ENCODE data around the gene TLE4. TPM values are rescaled to one million over a fixed set of nuclear protein-coding genes. Genes with fewer than 3 reads are reported as not detected.

TLE4 gene
- total and polyA plus RNA-seq, 2 donors (not counting 1 experiment from before 2014, with no cell fraction given), result 13.5 to 35.0 TPM

DNA sequence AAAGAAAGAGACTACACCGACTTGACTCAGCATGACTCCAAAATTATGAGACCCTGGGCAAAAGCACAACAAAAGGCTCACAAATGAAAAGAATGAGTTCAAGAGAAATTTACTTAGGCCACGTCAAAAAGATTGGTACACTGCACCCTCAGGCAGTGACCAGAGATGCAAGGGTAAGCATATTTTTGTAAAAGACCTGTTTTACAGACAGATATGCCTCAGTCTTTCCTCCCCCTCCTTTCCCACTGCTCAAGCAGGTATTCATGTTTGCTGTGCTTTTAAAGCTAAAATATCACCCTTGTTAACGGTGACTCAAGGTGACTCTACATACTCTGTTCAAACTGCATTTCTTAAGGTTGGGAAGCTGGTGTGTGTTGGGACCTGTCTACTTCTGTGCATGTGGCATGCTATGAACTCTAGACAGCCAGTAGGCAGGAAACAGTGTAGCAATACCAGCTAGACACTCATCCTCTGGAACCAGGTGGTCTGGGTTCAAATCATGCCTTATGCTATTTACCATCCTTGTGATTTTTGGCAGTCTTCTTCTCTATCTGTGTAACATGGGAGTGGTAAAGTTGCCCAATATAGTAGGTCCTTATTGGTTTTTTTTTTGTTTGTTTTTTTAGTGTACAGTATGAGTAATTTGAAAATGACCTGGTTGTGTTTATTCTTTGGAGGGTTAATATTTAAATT lies 98.7 kb downstream of the TLE4 start:
- Histone ChIP-seq H3K9me3 (ENCODE audit: control insufficient read depth, insufficient read depth, low read depth, low read length) (no peaks in the 10 kb centered on the region), H3K4me1 (ENCODE audit: control insufficient read depth, extremely low read depth, insufficient read depth, low read length) (no peaks in the 10 kb centered on the region), H3K79me2 (ENCODE audit: control insufficient read depth, insufficient read depth, low read length) (no peaks in the 10 kb centered on the region), H3K9ac (ENCODE audit: insufficient read depth, low read length) (no peak overlapping the region), H4K20me1 (ENCODE audit: control insufficient read depth, extremely low read depth, insufficient read depth, low read length) (no peaks in the 10 kb centered on the region), H3K27me3 (ENCODE audit: control insufficient read depth, insufficient read depth, low read length) (no peaks in the 10 kb centered on the region), H2AFZ (ENCODE audit: low read length) (no peak overlapping the region), H3K4me2 (ENCODE audit: extremely low read depth, insufficient read depth, low read length) (no peak overlapping the region), H3K36me3 (ENCODE audit: control insufficient read depth, insufficient read depth, low read length) (no peaks in the 10 kb centered on the region), H3K27ac (ENCODE audit: insufficient read depth, low read length) (no peak overlapping the region), H3K4me3 (replicated peaks in 1 of 4; ENCODE audit: control extremely low read depth in 1 of 4, insufficient read depth in 1 of 4, low read depth in 3 of 4, low read length in 4 of 4) (no peak overlapping the region)
- TF ChIP-seq, protein P1, sequence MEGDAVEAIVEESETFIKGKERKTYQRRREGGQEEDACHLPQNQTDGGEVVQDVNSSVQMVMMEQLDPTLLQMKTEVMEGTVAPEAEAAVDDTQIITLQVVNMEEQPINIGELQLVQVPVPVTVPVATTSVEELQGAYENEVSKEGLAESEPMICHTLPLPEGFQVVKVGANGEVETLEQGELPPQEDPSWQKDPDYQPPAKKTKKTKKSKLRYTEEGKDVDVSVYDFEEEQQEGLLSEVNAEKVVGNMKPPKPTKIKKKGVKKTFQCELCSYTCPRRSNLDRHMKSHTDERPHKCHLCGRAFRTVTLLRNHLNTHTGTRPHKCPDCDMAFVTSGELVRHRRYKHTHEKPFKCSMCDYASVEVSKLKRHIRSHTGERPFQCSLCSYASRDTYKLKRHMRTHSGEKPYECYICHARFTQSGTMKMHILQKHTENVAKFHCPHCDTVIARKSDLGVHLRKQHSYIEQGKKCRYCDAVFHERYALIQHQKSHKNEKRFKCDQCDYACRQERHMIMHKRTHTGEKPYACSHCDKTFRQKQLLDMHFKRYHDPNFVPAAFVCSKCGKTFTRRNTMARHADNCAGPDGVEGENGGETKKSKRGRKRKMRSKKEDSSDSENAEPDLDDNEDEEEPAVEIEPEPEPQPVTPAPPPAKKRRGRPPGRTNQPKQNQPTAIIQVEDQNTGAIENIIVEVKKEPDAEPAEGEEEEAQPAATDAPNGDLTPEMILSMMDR (conservative IDR thresholded peaks at IDR 0.05 in 1 of 2, IDR thresholded peaks at IDR 0.05 in 1 of 2; ENCODE audit: low read depth in 1 of 2, low read length in 2 of 2), result no peak
- TF ChIP-seq EZH2 (IDR thresholded peaks at IDR 0.05; ENCODE audit: low read length, missing control alignments), result no peak
- no peak for DNase-seq (ENCODE audit: low read depth in 2 of 2)

DNA sequence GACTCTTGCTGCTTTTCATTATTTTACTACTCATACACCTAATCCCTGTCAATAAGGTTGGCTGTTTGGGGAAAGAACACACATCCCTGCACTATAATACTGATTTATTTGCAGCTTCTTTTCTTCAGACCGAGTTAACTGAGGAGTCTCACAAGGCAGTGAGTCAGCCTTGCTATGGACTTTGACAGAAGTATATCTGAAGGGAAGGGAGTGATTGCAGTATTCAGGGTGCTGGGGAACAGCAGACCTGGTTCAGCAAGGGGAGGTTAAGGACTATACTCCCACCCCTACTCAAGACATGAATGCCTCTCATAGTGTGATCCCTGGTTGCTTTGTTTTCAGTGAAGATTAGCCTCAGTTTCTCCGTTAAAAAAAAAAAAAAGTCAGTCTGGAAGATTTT lies 99.8 kb downstream of the TLE4 start:
- no peaks in the 10 kb centered on the region for H4K20me1 ChIP-seq (ENCODE audit: control insufficient read depth, extremely low read depth, insufficient read depth, low read length)
- no peak for DNase-seq (ENCODE audit: low read depth in 2 of 2)
- no peaks in the 10 kb centered on the region for H3K4me1 ChIP-seq (ENCODE audit: control insufficient read depth, extremely low read depth, insufficient read depth, low read length)
- no peak overlapping the region for H3K4me2 ChIP-seq (ENCODE audit: extremely low read depth, insufficient read depth, low read length)
- H3K27me3 ChIP-seq (ENCODE audit: control insufficient read depth, insufficient read depth, low read length), result no peaks in the 10 kb centered on the region
- no peak overlapping the region for H3K27ac ChIP-seq (ENCODE audit: insufficient read depth, low read length)
- H3K9ac ChIP-seq (ENCODE audit: insufficient read depth, low read length), result no peak overlapping the region
- H3K36me3 ChIP-seq (ENCODE audit: control insufficient read depth, insufficient read depth, low read length), result no peaks in the 10 kb centered on the region
- no peaks in the 10 kb centered on the region for H3K9me3 ChIP-seq (ENCODE audit: control insufficient read depth, insufficient read depth, low read depth, low read length)
- no peaks in the 10 kb centered on the region for H3K79me2 ChIP-seq (ENCODE audit: control insufficient read depth, insufficient read depth, low read length)
- H2AFZ ChIP-seq (ENCODE audit: low read length), result no peak overlapping the region
- no peak overlapping the region for H3K4me3 ChIP-seq (replicated peaks in 1 of 4; ENCODE audit: control extremely low read depth in 1 of 4, insufficient read depth in 1 of 4, low read depth in 3 of 4, low read length in 4 of 4)
- TF ChIP-seq EZH2 (IDR thresholded peaks at IDR 0.05; ENCODE audit: low read length, missing control alignments), result no peak
- TF ChIP-seq, protein P1 (conservative IDR thresholded peaks at IDR 0.05 in 1 of 2, IDR thresholded peaks at IDR 0.05 in 1 of 2; ENCODE audit: low read depth in 1 of 2, low read length in 2 of 2), result no peak

DNA sequence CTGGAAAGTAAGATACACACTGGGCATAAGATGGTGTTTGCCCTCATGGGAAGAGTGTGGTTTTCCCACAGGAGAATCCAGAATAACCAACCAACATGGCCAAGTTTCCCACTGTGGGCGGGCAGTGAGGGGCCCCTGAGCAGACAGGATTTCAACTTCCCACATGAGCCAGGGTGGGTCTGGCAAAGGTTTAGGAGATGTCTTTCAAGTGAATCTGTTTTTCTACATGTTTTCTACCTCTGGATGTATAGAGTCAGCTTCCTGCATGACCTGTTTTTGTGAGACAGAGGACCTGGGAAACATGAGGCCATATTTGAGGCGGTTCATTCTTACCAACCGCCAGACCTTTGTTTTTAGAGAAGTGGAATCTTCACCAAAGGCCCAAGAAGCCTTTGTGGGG lies 100.5 kb downstream of the TLE4 start:
- TF ChIP-seq, protein P1 (conservative IDR thresholded peaks at IDR 0.05 in 1 of 2, IDR thresholded peaks at IDR 0.05 in 1 of 2; ENCODE audit: low read depth in 1 of 2, low read length in 2 of 2), result no peak
- TF ChIP-seq EZH2 (IDR thresholded peaks at IDR 0.05; ENCODE audit: low read length, missing control alignments), result no peak
- H3K4me2 ChIP-seq (ENCODE audit: extremely low read depth, insufficient read depth, low read length), result no peak overlapping the region

More for the DNA sequence above, 100.5 kb downstream of the TLE4 start:
- Histone ChIP-seq H3K9me3 (ENCODE audit: control insufficient read depth, insufficient read depth, low read depth, low read length) (no peaks in the 10 kb centered on the region), H3K27me3 (ENCODE audit: control insufficient read depth, insufficient read depth, low read length) (no peaks in the 10 kb centered on the region), H3K9ac (ENCODE audit: insufficient read depth, low read length) (no peak overlapping the region), H3K4me1 (ENCODE audit: control insufficient read depth, extremely low read depth, insufficient read depth, low read length) (no peaks in the 10 kb centered on the region), H3K36me3 (ENCODE audit: control insufficient read depth, insufficient read depth, low read length) (no peaks in the 10 kb centered on the region), H3K27ac (ENCODE audit: insufficient read depth, low read length) (no peak overlapping the region), H4K20me1 (ENCODE audit: control insufficient read depth, extremely low read depth, insufficient read depth, low read length) (no peaks in the 10 kb centered on the region), H3K79me2 (ENCODE audit: control insufficient read depth, insufficient read depth, low read length) (no peaks in the 10 kb centered on the region), H3K4me3 (replicated peaks in 1 of 4; ENCODE audit: control extremely low read depth in 1 of 4, insufficient read depth in 1 of 4, low read depth in 3 of 4, low read length in 4 of 4) (no peak overlapping the region), H2AFZ (ENCODE audit: low read length) (no peak overlapping the region)
- no peak for DNase-seq (ENCODE audit: low read depth in 2 of 2)
